Left ventricle myocardium inferior (tissue), 1 donor: ENCODE measurements around the gene YY1AP1. TPM values are rescaled to one million over a fixed set of nuclear protein-coding genes. Genes with fewer than 3 reads are reported as not detected.

Source experiments
- DNase-seq: peaks from one replicate; pipeline ENCODE4 v3.0.0-alpha.2; 2020
- H3K27ac ChIP-seq: fragments of 200-600 bp; replicated peaks from 2 replicates; pipeline ENCODE4 v1.8.0; 2021
- H3K27me3 ChIP-seq: fragments of 200-600 bp; 2 replicates; pipeline ENCODE4 v1.8.0; 2021; ENCODE audit warnings: low read depth
- H3K36me3 ChIP-seq: fragments of 200-600 bp; 2 replicates; pipeline ENCODE4 v1.8.0; 2021
- H3K4me1 ChIP-seq: fragments of 200-600 bp; 2 replicates; pipeline ENCODE4 v1.8.0; 2021
- H3K4me3 ChIP-seq: fragments of 200-600 bp; 2 replicates; pipeline ENCODE4 v1.8.0; 2021; ENCODE audit warnings: mild to moderate bottlenecking, moderate library complexity
- H3K9me3 ChIP-seq: fragments of 200-600 bp; replicated peaks from 2 replicates; pipeline ENCODE4 v1.8.0; 2021
- CTCF ChIP-seq: fragments of 200-600 bp; IDR thresholded peaks from 2 replicates; pipeline ENCODE4 v1.8.0; 2021; ENCODE audit warnings: antibody characterized with exemption, mild to moderate bottlenecking, borderline replicate concordance
- intact Hi-C: fragments of 100-400 bp; cut with micrococcal nuclease; formaldehyde crosslinking; loops from one replicate; pipeline ENCODE4 v1.11.0; 2022
- total RNA-seq: library from RNA; stranded (reverse); fragmentation: NEBNext Ultra II Directional; extraction: Animal tissue kit (Norgen Biotek cat#: 25700); gene quantifications from one replicate; pipeline ENCODE4 v1.2.1, GENCODE V29; 2021
- donor health status: DM: no; HTN: yes; CAD: no; lungs with severe emphysema.

The YY1AP1 gene
- total RNA-seq, 1 donor from 2014 or later, result 60.2 TPM

- intact Hi-C loops, result no loop called here
- no peak for TF ChIP-seq CTCF
- DNase-seq, result no peak
- no peak overlapping the region for H3K27ac ChIP-seq
- no peaks in the 10 kb centered on the region for H3K9me3 ChIP-seq
- H3K4me3 ChIP-seq, result no peak overlapping the region
- H3K4me1 ChIP-seq, result peaks cover 4% of the 10 kb centered on the region
- peaks cover 6% of the 10 kb centered on the region for H3K27me3 ChIP-seq
- H3K36me3 ChIP-seq, result no peaks in the 10 kb centered on the region
Measured at GRCh38 chr1:155651861-155652661, 36.5 kb downstream of the YY1AP1 start.

GRCh38 chr1:155650231-155650757 is 38.3 kb downstream of the YY1AP1 start:
- peaks cover 15% of the 10 kb centered on the region for H3K4me1 ChIP-seq
- H3K36me3 ChIP-seq, result no peaks in the 10 kb centered on the region
- H3K4me3 ChIP-seq, result no peak overlapping the region
- TF ChIP-seq CTCF, result no peak
- intact Hi-C loops, result no loop called here
- no peak overlapping the region for H3K27ac ChIP-seq
- DNase-seq, result no peak
- H3K27me3 ChIP-seq, result peaks cover 6% of the 10 kb centered on the region
- no peaks in the 10 kb centered on the region for H3K9me3 ChIP-seq

- no peaks in the 10 kb centered on the region for H3K9me3 ChIP-seq
- H3K27ac ChIP-seq, result no peak overlapping the region
- H3K27me3 ChIP-seq, result peaks cover 6% of the 10 kb centered on the region
- intact Hi-C loops, result no loop called here
- H3K4me3 ChIP-seq, result no peak overlapping the region
- DNase-seq, result no peak
- TF ChIP-seq CTCF, result no peak
- no peaks in the 10 kb centered on the region for H3K36me3 ChIP-seq
- peaks cover 21% of the 10 kb centered on the region for H3K4me1 ChIP-seq
Measured at GRCh38 chr1:155649676-155650075, 38.9 kb downstream of the YY1AP1 start.

- Histone ChIP-seq H3K4me3 (no peak overlapping the region), H3K36me3 (no peaks in the 10 kb centered on the region), H3K9me3 (peaks cover 5% of the 10 kb centered on the region), H3K27ac (no peak overlapping the region), H3K27me3 (peaks cover 6% of the 10 kb centered on the region), H3K4me1 (peaks cover 21% of the 10 kb centered on the region)
- peak; percentile 47 for TF ChIP-seq CTCF
- intact Hi-C loops, result no loop called here
- DNase-seq, result no peak
Measured at GRCh38 chr1:155648207-155649147, 40.1 kb downstream of the YY1AP1 start.

- Histone ChIP-seq H3K27ac (peak overlapping the region; percentile 8), H3K27me3 (peaks cover 6% of the 10 kb centered on the region), H3K4me3 (no peak overlapping the region), H3K4me1 (peaks cover 21% of the 10 kb centered on the region), H3K36me3 (no peaks in the 10 kb centered on the region), H3K9me3 (peaks cover 26% of the 10 kb centered on the region)
- DNase-seq, result peak; percentile 20
- TF ChIP-seq CTCF, result no peak
- intact Hi-C loops, result no loop called here
Measured at GRCh38 chr1:155646307-155646706, 42.3 kb downstream of the YY1AP1 start.
